ENCODE data around the gene TSPAN18.

DNA sequence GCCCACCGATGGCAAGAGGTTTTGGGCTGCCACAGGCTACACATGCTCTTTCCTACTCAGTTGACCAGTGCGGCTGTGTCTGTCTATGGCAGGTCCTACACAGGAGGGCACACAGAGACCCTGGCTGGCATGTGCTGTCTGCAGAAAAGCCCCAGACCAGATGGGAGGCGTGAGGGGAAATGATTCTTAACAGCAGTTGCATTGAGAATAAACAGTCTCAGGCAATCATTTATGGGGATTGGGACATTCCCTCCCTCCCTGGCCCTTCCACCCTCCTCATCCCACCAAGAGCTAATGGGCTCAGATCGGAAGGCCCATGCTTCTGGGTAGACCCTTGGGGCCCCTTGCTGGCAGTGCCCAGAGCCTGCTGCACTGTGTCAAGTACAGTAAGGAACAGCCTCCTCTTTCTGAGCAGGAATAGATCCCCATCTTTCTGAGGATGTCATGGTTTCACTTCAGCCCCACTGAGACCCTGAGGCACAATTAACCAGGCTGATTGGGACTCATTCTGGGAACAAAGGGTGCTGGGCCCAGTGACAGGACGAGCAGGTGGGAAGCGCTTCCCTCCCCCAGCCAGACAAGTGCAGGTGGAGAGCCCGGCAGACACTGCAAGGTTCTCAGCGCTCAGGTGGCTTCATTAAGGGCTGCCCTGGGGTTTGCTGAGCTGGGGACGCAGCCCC lies 28.3 kb downstream of the TSPAN18 start:
- TF ChIP-seq, protein P1, sequence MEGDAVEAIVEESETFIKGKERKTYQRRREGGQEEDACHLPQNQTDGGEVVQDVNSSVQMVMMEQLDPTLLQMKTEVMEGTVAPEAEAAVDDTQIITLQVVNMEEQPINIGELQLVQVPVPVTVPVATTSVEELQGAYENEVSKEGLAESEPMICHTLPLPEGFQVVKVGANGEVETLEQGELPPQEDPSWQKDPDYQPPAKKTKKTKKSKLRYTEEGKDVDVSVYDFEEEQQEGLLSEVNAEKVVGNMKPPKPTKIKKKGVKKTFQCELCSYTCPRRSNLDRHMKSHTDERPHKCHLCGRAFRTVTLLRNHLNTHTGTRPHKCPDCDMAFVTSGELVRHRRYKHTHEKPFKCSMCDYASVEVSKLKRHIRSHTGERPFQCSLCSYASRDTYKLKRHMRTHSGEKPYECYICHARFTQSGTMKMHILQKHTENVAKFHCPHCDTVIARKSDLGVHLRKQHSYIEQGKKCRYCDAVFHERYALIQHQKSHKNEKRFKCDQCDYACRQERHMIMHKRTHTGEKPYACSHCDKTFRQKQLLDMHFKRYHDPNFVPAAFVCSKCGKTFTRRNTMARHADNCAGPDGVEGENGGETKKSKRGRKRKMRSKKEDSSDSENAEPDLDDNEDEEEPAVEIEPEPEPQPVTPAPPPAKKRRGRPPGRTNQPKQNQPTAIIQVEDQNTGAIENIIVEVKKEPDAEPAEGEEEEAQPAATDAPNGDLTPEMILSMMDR (IDR thresholded peaks at IDR 0.05) = no peak
- no peak for TF ChIP-seq POLR2A (IDR thresholded peaks at IDR 0.05)

Data from thyroid gland (tissue), 4 donors.